ENCODE results near the gene MARCHF6. TPM values are rescaled to one million over a fixed set of nuclear protein-coding genes. Genes with fewer than 3 reads are reported as not detected.

MARCHF6 gene
- total and polyA plus RNA-seq, 2 donors from 2014 or later: 70.4 to 177 TPM

DNA sequence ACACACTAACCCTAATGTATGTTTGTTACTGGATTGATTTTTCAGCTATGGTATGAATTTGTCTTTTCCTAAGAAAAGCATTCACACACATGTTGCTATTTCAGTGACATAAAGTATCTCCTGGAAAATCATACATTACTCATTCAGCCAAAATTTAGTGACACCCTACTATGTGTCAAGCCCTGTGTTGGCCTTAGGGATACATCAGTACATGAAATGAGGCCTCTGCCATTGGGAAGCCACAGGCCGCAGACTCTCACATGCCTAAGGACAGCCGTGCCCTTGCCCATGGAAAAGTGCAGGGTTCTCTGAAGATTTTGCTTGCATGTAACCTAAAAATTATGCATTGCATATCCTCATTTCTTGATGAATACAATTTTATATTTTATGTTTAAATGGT is 5.2 kb upstream of the MARCHF6 start:
- intact Hi-C loops (cut with DNase I): no loop called here
- TF ChIP-seq CTCF (IDR thresholded peaks at IDR 0.05; ENCODE audit: borderline replicate concordance, extremely low read depth, insufficient read depth): no peak
- no peak for DNase-seq

GRCh38 chr5:10351199-10351905 is 2.1 kb upstream of the MARCHF6 start:
- DNase-seq (peak in 1 of 5 donors; percentile 20), FAIRE-seq (no peak)
- Histone ChIP-seq H3K4me1 (ENCODE audit: control insufficient read depth in 2 of 3, insufficient read depth in 2 of 3, low read depth in 1 of 3, low read length in 3 of 3) (peaks cover 0 to 7% (median 0%) of the 10 kb centered on the region in 3 donors), H3K4me3 (ENCODE audit: low read length in 3 of 3) (peak overlapping the region in 1 of 3 donors; percentile 10), H3K9me3 (ENCODE audit: control insufficient read depth in 2 of 3, insufficient read depth in 1 of 3, low read length in 3 of 3) (no peaks in the 10 kb centered on the region), H3K27ac (ENCODE audit: low read depth in 2 of 2, low read length in 2 of 2) (no peak overlapping the region), H3K36me3 (ENCODE audit: control insufficient read depth in 2 of 3, insufficient read depth in 3 of 3, low read length in 3 of 3) (no peaks in the 10 kb centered on the region), H3K27me3 (ENCODE audit: control insufficient read depth, insufficient read depth, low read length) (no peaks in the 10 kb centered on the region), H3K9ac (ENCODE audit: low read length in 3 of 3) (no peak overlapping the region)
- intact Hi-C loops (cut with DNase I): no loop called here
- TF ChIP-seq CTCF (IDR thresholded peaks at IDR 0.05; ENCODE audit: borderline replicate concordance, extremely low read depth, insufficient read depth): no peak

More for the DNA sequence above, 5.2 kb upstream of the MARCHF6 start:
- Histone ChIP-seq H3K9me3 (ENCODE audit: control insufficient read depth in 2 of 3, insufficient read depth in 1 of 3, low read length in 3 of 3) (no peaks in the 10 kb centered on the region), H3K4me3 (ENCODE audit: low read length in 3 of 3) (no peak overlapping the region), H3K27ac (ENCODE audit: low read depth in 2 of 2, low read length in 2 of 2) (no peak overlapping the region), H3K9ac (ENCODE audit: low read length in 3 of 3) (no peak overlapping the region), H3K27me3 (ENCODE audit: control insufficient read depth, insufficient read depth, low read length) (no peaks in the 10 kb centered on the region), H3K36me3 (ENCODE audit: control insufficient read depth in 2 of 3, insufficient read depth in 3 of 3, low read length in 3 of 3) (no peaks in the 10 kb centered on the region), H3K4me1 (ENCODE audit: control insufficient read depth in 2 of 3, insufficient read depth in 2 of 3, low read depth in 1 of 3, low read length in 3 of 3) (peaks cover 0 to 7% (median 0%) of the 10 kb centered on the region in 3 donors)
- no peak for FAIRE-seq

- peak overlapping the region in 2 of 3 donors; percentile 10 to 90 for H3K4me3 ChIP-seq (ENCODE audit: low read length in 3 of 3)
- no peaks in the 10 kb centered on the region for H3K36me3 ChIP-seq (ENCODE audit: control insufficient read depth in 2 of 3, insufficient read depth in 3 of 3, low read length in 3 of 3)
- DNase-seq (no peak), FAIRE-seq (no peak)
- peak overlapping the region in 1 of 2 donors; percentile 37 for H3K27ac ChIP-seq (ENCODE audit: low read depth in 2 of 2, low read length in 2 of 2)
- H3K9ac ChIP-seq (ENCODE audit: low read length in 3 of 3): peak overlapping the region in 1 of 3 donors; percentile 10
- TF ChIP-seq CTCF (IDR thresholded peaks at IDR 0.05; ENCODE audit: borderline replicate concordance, extremely low read depth, insufficient read depth): no peak
- intact Hi-C loops (cut with DNase I): no loop called here
- no peaks in the 10 kb centered on the region for H3K9me3 ChIP-seq (ENCODE audit: control insufficient read depth in 2 of 3, insufficient read depth in 1 of 3, low read length in 3 of 3)
- no peaks in the 10 kb centered on the region for H3K27me3 ChIP-seq (ENCODE audit: control insufficient read depth, insufficient read depth, low read length)
- H3K4me1 ChIP-seq (ENCODE audit: control insufficient read depth in 2 of 3, insufficient read depth in 2 of 3, low read depth in 1 of 3, low read length in 3 of 3): peaks cover 0 to 7% (median 0%) of the 10 kb centered on the region in 3 donors
These were observed 1.6 kb upstream of the MARCHF6 start for GRCh38 chr5:10351919-10352318.

Measured in kidney (tissue), 14 donors.